Gastrocnemius medialis (tissue), 4 donors: ENCODE measurements around the gene ADCY1. TPM values are rescaled to one million over a fixed set of nuclear protein-coding genes. Genes with fewer than 3 reads are reported as not detected.

Experiments
- ATAC-seq, 2 donors: fragments of 150-250 bp; one replicate each; pipeline ENCODE4 v1.9.1; 2016
- DNase-seq, 2 donors: peaks; one replicate each; pipeline ENCODE4 v3.0.0-alpha.2; 2019
- H3K27ac ChIP-seq, 4 donors: fragments of 200-600 bp; sonication (generic); 1 replicate in 1 of 4; 2 replicates in 3 of 4; pipeline ENCODE4 v1.5.1; 2016 to 2018; ENCODE audit warnings: mild to moderate bottlenecking in 2 of 4, moderate library complexity in 1 of 4
- H3K27me3 ChIP-seq, 3 donors: fragments of 200-600 bp; sonication (generic) in 2 of 3; 1 replicate in 1 of 3; 2 replicates in 2 of 3; pipeline versions ENCODE4 v1.5.1 to v1.6.0; 2016 to 2019; ENCODE audit warnings: mild to moderate bottlenecking in 1 of 3, moderate library complexity in 1 of 3
- H3K36me3 ChIP-seq, 2 donors: fragments of 200-600 bp; sonication (generic) in 1 of 2; one replicate each; pipeline ENCODE4 v1.5.1; 2017 to 2018
- H3K4me1 ChIP-seq, 2 donors: fragments of 200-600 bp; sonication (generic) in 1 of 2; one replicate each; pipeline ENCODE4 v1.5.1; 2016 to 2017; ENCODE audit warnings: mild to moderate bottlenecking in 2 of 2
- H3K4me3 ChIP-seq, 4 donors: fragments of 200-600 bp; sonication (generic) in 3 of 4; 1 replicate in 1 of 4; 2 replicates in 3 of 4; pipeline ENCODE4 v1.5.1; 2016 to 2019; ENCODE audit warnings: mild to moderate bottlenecking in 2 of 4
- H3K9me3 ChIP-seq, 3 donors: fragments of 200-600 bp; sonication (generic) in 2 of 3; 1 replicate in 1 of 3; 2 replicates in 2 of 3; pipeline ENCODE4 v1.5.1; 2016 to 2019
- POLR2A ChIP-seq, 2 donors: fragments of 450-650 bp; IDR thresholded peaks; one replicate each; pipeline ENCODE4 v1.6.1; 2017; ENCODE audit warnings: antibody characterized with exemption in 2 of 2, mild to moderate bottlenecking in 2 of 2, moderate library complexity in 2 of 2
- in situ Hi-C, 4 donors: fragments of 200-750 bp; cut with MboI; loops; one replicate each; pipeline versions ENCODE4 v1.15.0 to v1.8.0; 2017; ENCODE audit warnings: low sequenced_read_pairs in 4 of 4
- intact Hi-C: fragments of 100-400 bp; cut with DNase I; formaldehyde crosslinking; loops from one replicate; pipeline ENCODE4 v1.15.1; 2023; ENCODE audit warnings: low total_unique reads
- total RNA-seq, 4 donors: library from RNA; depleted of rRNA; stranded (reverse); fragments of >200 nt; gene quantifications; one replicate each; pipeline versions ENCODE4 v1.1.0 to v1.2.3, GENCODE V29; 2016
- TF ChIP-seq, protein P1 (sequence below), 5 experiments: fragments of 450-650 bp in 3 of 5; fragments of 200-600 bp in 2 of 5; sonication (generic) in 2 of 5; IDR thresholded peaks in 4 of 5; conservative IDR thresholded peaks in 1 of 5; 1 replicate in 4 of 5; 2 replicates in 1 of 5; pipeline ENCODE4 v1.5.1; 2016 to 2019; ENCODE audit warnings: antibody characterized with exemption in 5 of 5, mild to moderate bottlenecking in 3 of 5, moderate library complexity in 3 of 5

The ADCY1 gene
- total RNA-seq, 4 donors from 2014 or later: 0.42 to 3.5 (median 1.4) TPM

DNA sequence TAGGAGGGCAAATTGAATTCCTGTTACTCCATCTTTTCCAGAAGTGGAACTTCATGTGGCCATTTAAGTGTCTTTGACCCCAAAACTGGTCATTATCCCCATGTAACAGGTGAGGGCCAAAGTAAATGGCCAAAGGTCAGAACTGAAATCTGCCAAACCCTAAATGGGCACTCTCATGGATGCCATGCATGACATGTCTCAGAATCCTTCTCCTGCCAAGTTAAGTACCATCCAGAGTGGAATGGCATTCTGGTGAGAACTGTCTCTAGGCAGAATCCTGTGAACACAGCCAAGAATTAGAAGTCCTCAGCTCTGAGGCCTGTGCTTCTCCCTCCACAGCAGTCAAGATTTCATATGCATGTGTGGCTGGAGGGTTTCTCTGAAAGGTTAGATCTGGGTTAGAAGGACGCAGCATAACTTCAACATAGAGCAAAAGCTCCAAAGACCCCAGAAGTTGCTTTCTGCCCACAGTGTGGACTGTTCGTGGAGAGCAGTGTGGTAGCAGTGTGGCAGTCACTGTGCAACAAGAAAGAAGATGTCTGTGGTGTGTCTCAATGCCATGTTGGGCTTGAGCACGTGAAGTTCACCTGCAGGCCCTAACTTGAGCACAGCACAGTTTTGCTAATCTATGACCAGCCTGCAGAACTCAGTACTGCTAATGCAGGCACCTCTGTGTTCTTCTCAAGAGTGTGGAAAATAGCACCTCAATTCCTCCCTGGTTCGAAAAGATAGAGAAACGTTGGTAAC, 121.3 kb downstream of the ADCY1 start:
- no peak overlapping the region for H3K27ac ChIP-seq
- intact Hi-C loops (no loop called here), in situ Hi-C loops (no loop called here)
- no peaks in the 10 kb centered on the region for H3K4me1 ChIP-seq
- ATAC-seq (no peak), DNase-seq (no peak)
- no peaks in the 10 kb centered on the region for H3K27me3 ChIP-seq
- H3K9me3 ChIP-seq: no peaks in the 10 kb centered on the region
- H3K36me3 ChIP-seq: no peaks in the 10 kb centered on the region
- TF ChIP-seq, protein P1, sequence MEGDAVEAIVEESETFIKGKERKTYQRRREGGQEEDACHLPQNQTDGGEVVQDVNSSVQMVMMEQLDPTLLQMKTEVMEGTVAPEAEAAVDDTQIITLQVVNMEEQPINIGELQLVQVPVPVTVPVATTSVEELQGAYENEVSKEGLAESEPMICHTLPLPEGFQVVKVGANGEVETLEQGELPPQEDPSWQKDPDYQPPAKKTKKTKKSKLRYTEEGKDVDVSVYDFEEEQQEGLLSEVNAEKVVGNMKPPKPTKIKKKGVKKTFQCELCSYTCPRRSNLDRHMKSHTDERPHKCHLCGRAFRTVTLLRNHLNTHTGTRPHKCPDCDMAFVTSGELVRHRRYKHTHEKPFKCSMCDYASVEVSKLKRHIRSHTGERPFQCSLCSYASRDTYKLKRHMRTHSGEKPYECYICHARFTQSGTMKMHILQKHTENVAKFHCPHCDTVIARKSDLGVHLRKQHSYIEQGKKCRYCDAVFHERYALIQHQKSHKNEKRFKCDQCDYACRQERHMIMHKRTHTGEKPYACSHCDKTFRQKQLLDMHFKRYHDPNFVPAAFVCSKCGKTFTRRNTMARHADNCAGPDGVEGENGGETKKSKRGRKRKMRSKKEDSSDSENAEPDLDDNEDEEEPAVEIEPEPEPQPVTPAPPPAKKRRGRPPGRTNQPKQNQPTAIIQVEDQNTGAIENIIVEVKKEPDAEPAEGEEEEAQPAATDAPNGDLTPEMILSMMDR (IDR thresholded peaks at IDR 0.05 in 4 of 5, conservative IDR thresholded peaks at IDR 0.05 in 1 of 5): no peak
- no peak overlapping the region for H3K4me3 ChIP-seq

DNA sequence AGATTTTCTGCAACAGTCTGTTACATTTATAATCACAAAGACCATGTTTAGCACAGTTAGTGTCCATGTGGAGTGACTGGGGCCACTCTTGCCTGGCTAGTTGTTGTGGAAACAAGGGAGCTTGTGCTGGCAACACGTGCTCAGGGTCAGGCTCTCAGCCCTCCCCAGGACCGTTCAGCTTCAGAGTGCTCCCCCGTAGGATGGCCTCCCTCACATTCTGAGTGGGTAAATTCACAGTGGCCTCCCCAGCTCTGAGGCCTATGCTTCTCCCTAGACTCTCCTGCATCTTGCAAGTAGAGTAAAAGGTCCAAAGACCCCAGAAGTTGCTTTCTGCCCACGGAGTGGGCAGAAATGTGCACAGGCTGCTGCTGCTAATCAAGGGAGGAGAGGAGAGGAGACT, 122.3 kb downstream of the ADCY1 start:
- Histone ChIP-seq H3K36me3 (no peaks in the 10 kb centered on the region), H3K4me1 (no peaks in the 10 kb centered on the region), H3K9me3 (no peaks in the 10 kb centered on the region), H3K27ac (no peak overlapping the region), H3K27me3 (no peaks in the 10 kb centered on the region), H3K4me3 (no peak overlapping the region)
- DNase-seq (no peak), ATAC-seq (no peak)
- in situ Hi-C loops: no loop called here
- intact Hi-C loops: no loop called here
- TF ChIP-seq, protein P1 (IDR thresholded peaks at IDR 0.05 in 4 of 5, conservative IDR thresholded peaks at IDR 0.05 in 1 of 5): no peak
- TF ChIP-seq POLR2A (IDR thresholded peaks at IDR 0.05): no peak

GRCh38 chr7:45697576-45698136, 123.5 kb downstream of the ADCY1 start:
- ATAC-seq: no peak
- Histone ChIP-seq H3K4me3 (no peak overlapping the region), H3K27ac (no peak overlapping the region), H3K27me3 (no peaks in the 10 kb centered on the region), H3K36me3 (no peaks in the 10 kb centered on the region), H3K4me1 (no peaks in the 10 kb centered on the region), H3K9me3 (no peaks in the 10 kb centered on the region)
- no peak for DNase-seq
- intact Hi-C loops (no loop called here), in situ Hi-C loops (no loop called here)
- TF ChIP-seq POLR2A (IDR thresholded peaks at IDR 0.05): no peak
- TF ChIP-seq, protein P1 (IDR thresholded peaks at IDR 0.05 in 4 of 5, conservative IDR thresholded peaks at IDR 0.05 in 1 of 5): no peak

DNA sequence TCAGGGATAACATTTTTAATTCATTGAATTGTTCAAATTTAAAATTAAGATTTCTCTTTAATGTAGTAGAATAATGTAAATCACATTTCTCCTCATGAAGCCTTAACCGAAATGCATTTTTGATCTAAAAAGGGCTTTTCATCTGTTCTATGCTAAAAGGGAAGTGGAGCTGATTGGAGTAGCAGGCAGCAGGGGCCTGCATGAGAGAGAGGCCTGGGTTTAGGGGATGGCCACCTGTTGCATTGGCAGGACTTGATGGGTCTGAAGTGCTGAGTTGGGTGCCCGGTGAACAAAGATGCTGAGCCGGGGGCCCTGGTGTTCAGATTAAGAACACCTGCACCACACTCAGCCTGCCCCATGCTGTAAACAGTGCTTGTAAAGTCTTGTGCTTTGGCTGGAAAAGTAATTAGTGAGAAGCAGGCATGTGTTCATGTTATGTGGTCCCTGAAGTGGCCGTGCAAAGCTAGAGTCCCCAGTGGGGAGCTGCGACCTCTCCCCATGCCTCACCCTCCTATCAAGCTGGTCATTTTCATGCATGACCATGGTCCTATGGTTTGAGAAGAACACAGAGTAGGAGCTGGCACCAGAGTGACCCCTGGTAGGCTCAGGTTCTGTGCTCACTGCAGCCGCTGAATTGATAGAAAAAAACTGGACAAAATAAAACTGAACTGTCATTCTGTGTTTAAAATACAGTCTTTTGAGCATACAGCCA, 124.3 kb downstream of the ADCY1 start:
- no peaks in the 10 kb centered on the region for H3K9me3 ChIP-seq
- TF ChIP-seq, protein P1 (IDR thresholded peaks at IDR 0.05 in 4 of 5, conservative IDR thresholded peaks at IDR 0.05 in 1 of 5): no peak
- no peak for TF ChIP-seq POLR2A (IDR thresholded peaks at IDR 0.05)
- H3K27me3 ChIP-seq: no peaks in the 10 kb centered on the region
- ATAC-seq: no peak
- no peak overlapping the region for H3K4me3 ChIP-seq
- DNase-seq: no peak
- H3K36me3 ChIP-seq: no peaks in the 10 kb centered on the region
- no peaks in the 10 kb centered on the region for H3K4me1 ChIP-seq
- H3K27ac ChIP-seq: no peak overlapping the region
- intact Hi-C loops: no loop called here
- in situ Hi-C loops: no loop called here
